BJ (cell line): Measurements from ENCODE around the gene EXD3. TPM values are rescaled to one million over a fixed set of nuclear protein-coding genes. Genes with fewer than 3 reads are reported as not detected.

Source experiments
- CTCF ChIA-PET: fragments of 350-600 bp; formaldehyde crosslinking; extraction: SDS; loops from one replicate; lab custom pipeline; 2021; ENCODE audit warnings: antibody characterized with exemption, inconsistent platforms; lab: Yijun Ruan, JAX
- POLR2A ChIA-PET: fragments of 300-600 bp; sonication (Branson Sonifier 250); formaldehyde crosslinking; extraction: SDS; loops from one replicate; lab custom pipeline; 2021; ENCODE audit warnings: antibody characterized with exemption; lab: Charles Lee
- DNase-seq: peaks from one replicate; pipeline ENCODE4 v3.0.0-alpha.2; 2011; ENCODE audit warnings: low read depth
- H3K27me3 ChIP-seq: 2 replicates; pipeline ENCODE4 v1.6.0; 2011; ENCODE audit warnings: low read length; ENCODE audit not compliant: control insufficient read depth, insufficient read depth
- H3K36me3 ChIP-seq: 2 replicates; pipeline ENCODE4 v1.5.1; 2011; ENCODE audit warnings: low read length; ENCODE audit not compliant: control insufficient read depth, insufficient read depth
- H3K4me3 ChIP-seq: 2 replicates; pipeline ENCODE4 v1.5.1; 2011; ENCODE audit warnings: low read depth, mild to moderate bottlenecking, control low read depth, low read length
- polyA plus RNA-seq: library from polyadenylated mRNA; depleted of rRNA; stranded (reverse); fragments of >200 nt; gene quantifications from 2 replicates; pipeline ENCODE4 v1.2.3, GENCODE V29; 2011
- TF ChIP-seq, protein P1 (sequence below): IDR thresholded peaks from 2 replicates; pipeline ENCODE4 v1.5.1; 2011; ENCODE audit warnings: low read depth, mild to moderate bottlenecking, control low read depth, inconsistent platforms, low read length, moderate library complexity; ENCODE audit not compliant: insufficient read depth

The EXD3 gene
- polyA plus RNA-seq, 1 experiment, result 5.4 TPM

GRCh38 chr9:137376386-137376785, 46.6 kb downstream of the EXD3 start:
- CTCF ChIA-PET, result no interaction called here
- H3K27me3 ChIP-seq, result no peaks in the 10 kb centered on the region
- H3K4me3 ChIP-seq, result no peak overlapping the region
- TF ChIP-seq, protein P1, sequence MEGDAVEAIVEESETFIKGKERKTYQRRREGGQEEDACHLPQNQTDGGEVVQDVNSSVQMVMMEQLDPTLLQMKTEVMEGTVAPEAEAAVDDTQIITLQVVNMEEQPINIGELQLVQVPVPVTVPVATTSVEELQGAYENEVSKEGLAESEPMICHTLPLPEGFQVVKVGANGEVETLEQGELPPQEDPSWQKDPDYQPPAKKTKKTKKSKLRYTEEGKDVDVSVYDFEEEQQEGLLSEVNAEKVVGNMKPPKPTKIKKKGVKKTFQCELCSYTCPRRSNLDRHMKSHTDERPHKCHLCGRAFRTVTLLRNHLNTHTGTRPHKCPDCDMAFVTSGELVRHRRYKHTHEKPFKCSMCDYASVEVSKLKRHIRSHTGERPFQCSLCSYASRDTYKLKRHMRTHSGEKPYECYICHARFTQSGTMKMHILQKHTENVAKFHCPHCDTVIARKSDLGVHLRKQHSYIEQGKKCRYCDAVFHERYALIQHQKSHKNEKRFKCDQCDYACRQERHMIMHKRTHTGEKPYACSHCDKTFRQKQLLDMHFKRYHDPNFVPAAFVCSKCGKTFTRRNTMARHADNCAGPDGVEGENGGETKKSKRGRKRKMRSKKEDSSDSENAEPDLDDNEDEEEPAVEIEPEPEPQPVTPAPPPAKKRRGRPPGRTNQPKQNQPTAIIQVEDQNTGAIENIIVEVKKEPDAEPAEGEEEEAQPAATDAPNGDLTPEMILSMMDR, result no peak
- no peaks in the 10 kb centered on the region for H3K36me3 ChIP-seq
- DNase-seq, result no peak
- POLR2A ChIA-PET, result no interaction called here

GRCh38 chr9:137375321-137376058, 47.5 kb downstream of the EXD3 start:
- TF ChIP-seq, protein P1, result no peak
- no peak for DNase-seq
- Histone ChIP-seq H3K36me3 (no peaks in the 10 kb centered on the region), H3K4me3 (no peak overlapping the region), H3K27me3 (no peaks in the 10 kb centered on the region)
- CTCF ChIA-PET, result interaction anchor here (0.7 kb wide), 1 partner anchor 21 kb away, joined by 3 read pairs; no protein-coding TSS in a partner anchor
- POLR2A ChIA-PET, result no interaction called here

- ChIA-PET CTCF (interaction anchor here (0.7 kb wide), 1 partner anchor 22 kb away, joined by 3 read pairs; no protein-coding TSS in a partner anchor), POLR2A (no interaction called here)
- no peaks in the 10 kb centered on the region for H3K36me3 ChIP-seq
- no peaks in the 10 kb centered on the region for H3K27me3 ChIP-seq
- no peak overlapping the region for H3K4me3 ChIP-seq
- TF ChIP-seq, protein P1, result no peak
- DNase-seq, result no peak
Measured at GRCh38 chr9:137374131-137374845, 48.7 kb downstream of the EXD3 start.

DNA sequence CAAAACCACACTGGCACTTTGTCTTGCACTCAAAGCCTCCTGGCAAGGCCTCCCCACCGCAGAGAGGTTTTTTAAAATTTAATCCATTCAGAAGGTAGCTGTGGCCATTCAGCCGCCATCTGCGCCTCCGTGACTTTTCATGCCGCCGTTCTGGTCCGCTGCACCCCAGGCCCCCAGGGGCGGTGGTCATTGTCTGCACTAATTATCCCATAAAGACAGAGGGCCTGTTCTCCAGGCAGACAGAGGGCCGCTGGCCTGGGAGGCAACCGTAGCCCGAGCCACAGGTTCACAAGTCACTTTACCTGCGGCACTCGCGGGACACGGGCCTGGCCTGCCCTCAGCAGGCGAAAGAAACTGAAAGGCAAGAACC, 49.4 kb downstream of the EXD3 start:
- Histone ChIP-seq H3K4me3 (no peak overlapping the region), H3K36me3 (no peaks in the 10 kb centered on the region), H3K27me3 (no peaks in the 10 kb centered on the region)
- ChIA-PET POLR2A (no interaction called here), CTCF (no interaction called here)
- no peak for DNase-seq
- TF ChIP-seq, protein P1, result no peak
